Hepatocyte (in vitro differentiated cells): ENCODE data around the gene MRPL52. TPM values are rescaled to one million over a fixed set of nuclear protein-coding genes. Genes with fewer than 3 reads are reported as not detected.
A peak's percentile ranks its signal among the peaks of the same experiment; 100 is the strongest.

Source experiments
- DNase-seq: peaks from one replicate; pipeline ENCODE4 v3.0.0-alpha.2; 2016; ENCODE audit warnings: low spot score
- H2AFZ ChIP-seq: fragments of 200-600 bp; sonication (generic); 2 replicates; pipeline ENCODE4 v1.6.0; 2016; ENCODE audit warnings: antibody characterized with exemption, mild to moderate bottlenecking
- H3K27ac ChIP-seq: fragments of 200-600 bp; sonication (generic); 2 replicates; pipeline ENCODE4 v1.5.1; 2016; ENCODE audit warnings: mild to moderate bottlenecking
- H3K27me3 ChIP-seq: fragments of 200-600 bp; sonication (generic); 2 replicates; pipeline ENCODE4 v1.6.1; 2016
- H3K36me3 ChIP-seq: fragments of 200-600 bp; sonication (generic); replicated peaks from 2 replicates; pipeline ENCODE4 v1.5.1; 2016; ENCODE audit warnings: low read depth; ENCODE audit not compliant: insufficient read depth
- H3K4me1 ChIP-seq: fragments of 200-600 bp; sonication (generic); 2 replicates; pipeline ENCODE4 v1.5.1; 2016; ENCODE audit warnings: mild to moderate bottlenecking, moderate library complexity; ENCODE audit not compliant: insufficient read depth
- H3K4me2 ChIP-seq: fragments of 200-600 bp; sonication (generic); 2 replicates; pipeline ENCODE4 v1.6.0; 2016
- H3K4me3 ChIP-seq: fragments of 200-600 bp; sonication (generic); 2 replicates; pipeline ENCODE4 v1.5.1; 2016; ENCODE audit warnings: mild to moderate bottlenecking
- H3K79me2 ChIP-seq: fragments of 200-600 bp; sonication (generic); 2 replicates; pipeline ENCODE4 v1.6.0; 2017; ENCODE audit warnings: mild to moderate bottlenecking
- H3K9me2 ChIP-seq: fragments of 200-600 bp; sonication (generic); replicated peaks from 2 replicates; pipeline ENCODE4 v1.6.0; 2017; ENCODE audit warnings: mild to moderate bottlenecking; ENCODE audit not compliant: insufficient read depth
- H3K9me3 ChIP-seq: fragments of 200-600 bp; sonication (generic); 2 replicates; pipeline ENCODE4 v1.5.1; 2016; ENCODE audit warnings: low read depth, mild to moderate bottlenecking
- H4K20me1 ChIP-seq: fragments of 200-600 bp; sonication (generic); 2 replicates; pipeline ENCODE4 v1.6.0; 2016; ENCODE audit warnings: mild to moderate bottlenecking; ENCODE audit not compliant: insufficient read depth, poor library complexity, severe bottlenecking
- CTCF ChIP-seq: fragments of 200-600 bp; sonication (generic); IDR thresholded peaks from 2 replicates; pipeline ENCODE4 v1.5.1; 2016; ENCODE audit warnings: antibody characterized with exemption, mild to moderate bottlenecking; ENCODE audit not compliant: poor library complexity
- EZH2 ChIP-seq: fragments of 200-600 bp; sonication (generic); IDR thresholded peaks from 2 replicates; pipeline ENCODE4 v1.6.1; 2016; ENCODE audit warnings: antibody characterized with exemption, mild to moderate bottlenecking, borderline replicate concordance
- EZH2phosphoT487 ChIP-seq: fragments of 200-600 bp; sonication (generic); IDR thresholded peaks from one replicate; pipeline ENCODE4 v1.6.1; 2018; ENCODE audit warnings: antibody characterized with exemption, mild to moderate bottlenecking, low read depth, moderate library complexity; ENCODE audit not compliant: unreplicated experiment, severe bottlenecking
- WGBS: methylation state at CpG from one replicate; pipeline ENCODE4 v1.1.6; 2016; ENCODE audit warnings: low lambda C conversion rate; ENCODE audit errors: missing lambda C conversion rate; 5-methylcytosine and 5-hydroxymethylcytosine counted together
- polyA plus RNA-seq: library from polyadenylated mRNA; unstranded; fragments of >200 nt; fragmentation: Nextera tagmentation; extraction: Ambion mirVana; gene quantifications from 2 replicates; pipeline ENCODE4 v1.2.1, GENCODE V29; 2016
- total RNA-seq: library from RNA; depleted of rRNA; stranded (reverse); fragments of >200 nt; gene quantifications from 2 replicates; pipeline ENCODE4 v1.2.3, GENCODE V29; 2014

MRPL52 gene
- total and polyA plus RNA-seq, 2 experiments from 2014 or later = 50.6 to 214 TPM

GRCh38 chr14:22814941-22815713, 14.6 kb upstream of the MRPL52 start, which contains the start of gene SLC7A7:
Gene SLC7A7, minus strand, starts transcription at chr14:22815435. Its CDS starts 2,037 bp downstream, at chr14:22813398.
- H3K4me2 ChIP-seq = peak within 1 kb of the TSS; percentile 74
- H3K79me2 ChIP-seq = peaks cover 40% of the 10 kb centered on the region
- H2AFZ ChIP-seq = peak within 1 kb of the TSS; percentile 32
- H3K27me3 ChIP-seq = no peaks in the 10 kb centered on the region
- peak; percentile 78 for DNase-seq
- H3K9me3 ChIP-seq = no peaks in the 10 kb centered on the region
- peaks cover 24% of the 10 kb centered on the region for H3K4me1 ChIP-seq
- no peaks in the 10 kb centered on the region for H3K36me3 ChIP-seq
- TF ChIP-seq CTCF (no peak), EZH2phosphoT487 (no peak), EZH2 (no peak)
- peak within 1 kb of the TSS; percentile 17 for H3K4me3 ChIP-seq
- H4K20me1 ChIP-seq = no peaks in the 10 kb centered on the region
- no peaks in the 10 kb centered on the region for H3K9me2 ChIP-seq
- peak within 1 kb of the TSS; percentile 89 for H3K27ac ChIP-seq
- 33% methylated on average over 10 of the region's 10 CpGs for WGBS

GRCh38 chr14:22819151-22819988, 10.3 kb upstream of the MRPL52 start:
- no peaks in the 10 kb centered on the region for H4K20me1 ChIP-seq
- no peaks in the 10 kb centered on the region for H3K27me3 ChIP-seq
- H3K9me2 ChIP-seq = no peaks in the 10 kb centered on the region
- peak overlapping the region; percentile 99 for H3K27ac ChIP-seq
- no peak overlapping the region for H2AFZ ChIP-seq
- peak overlapping the region; percentile 70 for H3K4me2 ChIP-seq
- TF ChIP-seq EZH2phosphoT487 (no peak), EZH2 (no peak), CTCF (no peak)
- H3K4me3 ChIP-seq = no peak overlapping the region
- peaks cover 63% of the 10 kb centered on the region for H3K4me1 ChIP-seq
- no peaks in the 10 kb centered on the region for H3K36me3 ChIP-seq
- H3K79me2 ChIP-seq = peaks cover 4% of the 10 kb centered on the region
- no peaks in the 10 kb centered on the region for H3K9me3 ChIP-seq
- 19% methylated on average over 10 of the region's 10 CpGs for WGBS
- peak; percentile 79 for DNase-seq

- Histone ChIP-seq H3K9me2 (no peaks in the 10 kb centered on the region), H4K20me1 (no peaks in the 10 kb centered on the region), H3K27me3 (no peaks in the 10 kb centered on the region), H3K4me2 (peak overlapping the region; percentile 70), H3K79me2 (no peaks in the 10 kb centered on the region), H3K9me3 (no peaks in the 10 kb centered on the region), H3K4me3 (no peak overlapping the region), H3K27ac (peak overlapping the region; percentile 99), H3K4me1 (peaks cover 61% of the 10 kb centered on the region), H3K36me3 (no peaks in the 10 kb centered on the region), H2AFZ (no peak overlapping the region)
- TF ChIP-seq CTCF = no peak
- no peak for TF ChIP-seq EZH2phosphoT487
- no peak for TF ChIP-seq EZH2
- WGBS = 66% methylated on average over 1 of the region's 1 CpG
- DNase-seq = no peak
Measured at GRCh38 chr14:22820731-22821130, 9.0 kb upstream of the MRPL52 start.
